22Rv1 (cell line): ENCODE data around the gene FASTK.

Experiments
- H3K27ac ChIP-seq: fragments of 450-650 bp; 2 replicates; pipeline ENCODE4 v1.5.1; 2017
- CTCF ChIP-seq: fragments of 450-650 bp; IDR thresholded peaks from 2 replicates; pipeline ENCODE4 v1.5.1; 2017; ENCODE audit warnings: mild to moderate bottlenecking
- ZFX ChIP-seq: fragments of 450-650 bp; IDR thresholded peaks from 2 replicates; pipeline ENCODE4 v1.6.1; 2017; ENCODE audit warnings: antibody characterized with exemption, borderline replicate concordance

FASTK gene

GRCh38 chr7:151065516-151065915, 15.1 kb downstream of the FASTK start:
- H3K27ac ChIP-seq = peak overlapping the region; percentile 12; the same call in 1 of the 2 replicates
- TF ChIP-seq CTCF = no peak
- TF ChIP-seq ZFX = no peak

GRCh38 chr7:151064993-151065392, 15.6 kb downstream of the FASTK start:
- H3K27ac ChIP-seq = peak overlapping the region; percentile 12; the same call in 1 of the 2 replicates
- TF ChIP-seq ZFX (no peak), CTCF (no peak)

- TF ChIP-seq ZFX = no peak
- TF ChIP-seq CTCF = no peak
- peak overlapping the region; percentile 96; the same call in 1 of the 2 replicates for H3K27ac ChIP-seq
Observed at GRCh38 chr7:151064454-151064853, 16.2 kb downstream of the FASTK start.

- TF ChIP-seq ZFX (no peak), CTCF (no peak)
- H3K27ac ChIP-seq = peak overlapping the region; percentile 96
Observed at GRCh38 chr7:151063212-151063561, 17.4 kb downstream of the FASTK start.

- TF ChIP-seq CTCF (no peak), ZFX (no peak)
- peak overlapping the region; percentile 96 for H3K27ac ChIP-seq
Observed at GRCh38 chr7:151062399-151063211, 18.0 kb downstream of the FASTK start.

GRCh38 chr7:151062111-151062398, 18.6 kb downstream of the FASTK start:
- TF ChIP-seq ZFX (no peak), CTCF (no peak)
- peak overlapping the region; percentile 96 for H3K27ac ChIP-seq

GRCh38 chr7:151061213-151062110, 19.1 kb downstream of the FASTK start:
- TF ChIP-seq CTCF (no peak), ZFX (no peak)
- peak overlapping the region; percentile 96 for H3K27ac ChIP-seq
